ENCODE data around the gene GUSB. TPM values are rescaled to one million over a fixed set of nuclear protein-coding genes. Genes with fewer than 3 reads are reported as not detected.
"Not testable (repeated sequence)": the region's sequence is repeated elsewhere in the genome, so short reads cannot be mapped to it uniquely, and the experiment has no call there.

GUSB gene
- total RNA-seq, 1 experiment from 2014 or later: 33.7 TPM

- not testable (repeated sequence) for H3K36me3 ChIP-seq (ENCODE audit: insufficient read depth, low read length); H4K20me1 ChIP-seq (ENCODE audit: insufficient read depth, low read depth, low read length); H3K27ac ChIP-seq (ENCODE audit: low read length); H3K79me2 ChIP-seq (ENCODE audit: low read length); H3K9ac ChIP-seq (ENCODE audit: low read length); H3K27me3 ChIP-seq (ENCODE audit: low read length); H3K9me3 ChIP-seq (ENCODE audit: low read length); H3K4me1 ChIP-seq (ENCODE audit: low read length); DNase-seq; H3K4me2 ChIP-seq (ENCODE audit: low read depth, low read length, poor library complexity, severe bottlenecking); H2AFZ ChIP-seq (ENCODE audit: low read length); H3K9me2 ChIP-seq (replicated peaks; ENCODE audit: insufficient read depth, low read length); H3K4me3 ChIP-seq (ENCODE audit: low read length)
Measured at GRCh38 chr7:65994984-65995383, 13.0 kb upstream of the GUSB start.

GRCh38 chr7:65992526-65992925, 10.5 kb upstream of the GUSB start:
- no peak for DNase-seq
- Histone ChIP-seq H3K4me1 (ENCODE audit: low read length) (no peaks in the 10 kb centered on the region), H3K9ac (ENCODE audit: low read length) (no peak overlapping the region), H4K20me1 (ENCODE audit: insufficient read depth, low read depth, low read length) (no peaks in the 10 kb centered on the region), H3K4me3 (ENCODE audit: low read length) (no peak overlapping the region), H3K79me2 (ENCODE audit: low read length) (no peaks in the 10 kb centered on the region), H3K36me3 (ENCODE audit: insufficient read depth, low read length) (no peaks in the 10 kb centered on the region), H3K27ac (ENCODE audit: low read length) (no peak overlapping the region), H3K9me2 (replicated peaks; ENCODE audit: insufficient read depth, low read length) (no peaks in the 10 kb centered on the region), H3K4me2 (ENCODE audit: low read depth, low read length, poor library complexity, severe bottlenecking) (no peak overlapping the region), H3K27me3 (ENCODE audit: low read length) (no peaks in the 10 kb centered on the region), H3K9me3 (ENCODE audit: low read length) (no peaks in the 10 kb centered on the region), H2AFZ (ENCODE audit: low read length) (no peak overlapping the region)

- not testable (repeated sequence) for H3K4me1 ChIP-seq (ENCODE audit: low read length); H3K27me3 ChIP-seq (ENCODE audit: low read length); H3K4me2 ChIP-seq (ENCODE audit: low read depth, low read length, poor library complexity, severe bottlenecking); DNase-seq; H4K20me1 ChIP-seq (ENCODE audit: insufficient read depth, low read depth, low read length); H3K27ac ChIP-seq (ENCODE audit: low read length); H3K9me2 ChIP-seq (replicated peaks; ENCODE audit: insufficient read depth, low read length); H3K36me3 ChIP-seq (ENCODE audit: insufficient read depth, low read length); H3K9me3 ChIP-seq (ENCODE audit: low read length); H3K79me2 ChIP-seq (ENCODE audit: low read length); H2AFZ ChIP-seq (ENCODE audit: low read length); H3K9ac ChIP-seq (ENCODE audit: low read length); H3K4me3 ChIP-seq (ENCODE audit: low read length)
Measured at GRCh38 chr7:65991829-65992228, 9.8 kb upstream of the GUSB start.

- no peak overlapping the region for H2AFZ ChIP-seq (ENCODE audit: low read length)
- no peaks in the 10 kb centered on the region for H4K20me1 ChIP-seq (ENCODE audit: insufficient read depth, low read depth, low read length)
- H3K27me3 ChIP-seq (ENCODE audit: low read length): no peaks in the 10 kb centered on the region
- no peak overlapping the region for H3K9ac ChIP-seq (ENCODE audit: low read length)
- H3K4me3 ChIP-seq (ENCODE audit: low read length): no peak overlapping the region
- H3K4me2 ChIP-seq (ENCODE audit: low read depth, low read length, poor library complexity, severe bottlenecking): no peak overlapping the region
- H3K4me1 ChIP-seq (ENCODE audit: low read length): no peaks in the 10 kb centered on the region
- H3K9me3 ChIP-seq (ENCODE audit: low read length): no peaks in the 10 kb centered on the region
- no peak for DNase-seq
- no peaks in the 10 kb centered on the region for H3K36me3 ChIP-seq (ENCODE audit: insufficient read depth, low read length)
- no peaks in the 10 kb centered on the region for H3K79me2 ChIP-seq (ENCODE audit: low read length)
- no peak overlapping the region for H3K27ac ChIP-seq (ENCODE audit: low read length)
- no peaks in the 10 kb centered on the region for H3K9me2 ChIP-seq (replicated peaks; ENCODE audit: insufficient read depth, low read length)
Measured at GRCh38 chr7:65989694-65990080, 7.7 kb upstream of the GUSB start.

GRCh38 chr7:65988503-65988902, 6.5 kb upstream of the GUSB start:
- not testable (repeated sequence) for DNase-seq; H3K4me2 ChIP-seq (ENCODE audit: low read depth, low read length, poor library complexity, severe bottlenecking); H3K4me3 ChIP-seq (ENCODE audit: low read length)

GRCh38 chr7:65988084-65988483, 6.1 kb upstream of the GUSB start:
- no peaks in the 10 kb centered on the region for H3K9me3 ChIP-seq (ENCODE audit: low read length)
- H3K4me3 ChIP-seq (ENCODE audit: low read length): no peak overlapping the region
- no peak overlapping the region for H2AFZ ChIP-seq (ENCODE audit: low read length)
- no peaks in the 10 kb centered on the region for H3K4me1 ChIP-seq (ENCODE audit: low read length)
- no peaks in the 10 kb centered on the region for H3K27me3 ChIP-seq (ENCODE audit: low read length)
- H3K27ac ChIP-seq (ENCODE audit: low read length): no peak overlapping the region
- H3K9me2 ChIP-seq (replicated peaks; ENCODE audit: insufficient read depth, low read length): no peaks in the 10 kb centered on the region
- H4K20me1 ChIP-seq (ENCODE audit: insufficient read depth, low read depth, low read length): no peaks in the 10 kb centered on the region
- no peaks in the 10 kb centered on the region for H3K79me2 ChIP-seq (ENCODE audit: low read length)
- H3K4me2 ChIP-seq (ENCODE audit: low read depth, low read length, poor library complexity, severe bottlenecking): no peak overlapping the region
- no peaks in the 10 kb centered on the region for H3K36me3 ChIP-seq (ENCODE audit: insufficient read depth, low read length)
- H3K9ac ChIP-seq (ENCODE audit: low read length): no peak overlapping the region
- DNase-seq: no peak

More at GRCh38 chr7:65988503-65988902, 6.5 kb upstream of the GUSB start:
- not testable (repeated sequence) for H3K27me3 ChIP-seq (ENCODE audit: low read length); H3K9me2 ChIP-seq (replicated peaks; ENCODE audit: insufficient read depth, low read length); H3K36me3 ChIP-seq (ENCODE audit: insufficient read depth, low read length); H3K79me2 ChIP-seq (ENCODE audit: low read length); H3K9me3 ChIP-seq (ENCODE audit: low read length); H3K9ac ChIP-seq (ENCODE audit: low read length); H3K4me1 ChIP-seq (ENCODE audit: low read length); H3K27ac ChIP-seq (ENCODE audit: low read length); H4K20me1 ChIP-seq (ENCODE audit: insufficient read depth, low read depth, low read length); H2AFZ ChIP-seq (ENCODE audit: low read length)

- Histone ChIP-seq H3K27ac (ENCODE audit: low read length) (no peak overlapping the region), H3K4me1 (ENCODE audit: low read length) (peaks cover 16% of the 10 kb centered on the region), H3K27me3 (ENCODE audit: low read length) (no peaks in the 10 kb centered on the region), H3K9me2 (replicated peaks; ENCODE audit: insufficient read depth, low read length) (no peaks in the 10 kb centered on the region), H3K36me3 (ENCODE audit: insufficient read depth, low read length) (no peaks in the 10 kb centered on the region), H3K9me3 (ENCODE audit: low read length) (no peaks in the 10 kb centered on the region), H3K79me2 (ENCODE audit: low read length) (peaks cover 28% of the 10 kb centered on the region), H3K4me2 (ENCODE audit: low read depth, low read length, poor library complexity, severe bottlenecking) (no peak overlapping the region), H4K20me1 (ENCODE audit: insufficient read depth, low read depth, low read length) (0 out of 2 replicates have a peak, but pooled peaks cover 3% of the 10 kb centered on the region), H3K4me3 (ENCODE audit: low read length) (no peak overlapping the region), H2AFZ (ENCODE audit: low read length) (no peak overlapping the region), H3K9ac (ENCODE audit: low read length) (no peak overlapping the region)
- no peak for DNase-seq
Measured at GRCh38 chr7:65983965-65984658, 2.1 kb upstream of the GUSB start.

- H2AFZ ChIP-seq (ENCODE audit: low read length): no peak overlapping the region
- no peak overlapping the region for H3K27ac ChIP-seq (ENCODE audit: low read length)
- H3K4me2 ChIP-seq (ENCODE audit: low read depth, low read length, poor library complexity, severe bottlenecking): peak overlapping the region; percentile 66
- H3K4me3 ChIP-seq (ENCODE audit: low read length): peak overlapping the region; percentile 92
- peaks cover 32% of the 10 kb centered on the region for H3K79me2 ChIP-seq (ENCODE audit: low read length)
- peaks cover 16% of the 10 kb centered on the region for H3K4me1 ChIP-seq (ENCODE audit: low read length)
- H3K9ac ChIP-seq (ENCODE audit: low read length): peak overlapping the region; percentile 95
- H3K36me3 ChIP-seq (ENCODE audit: insufficient read depth, low read length): no peaks in the 10 kb centered on the region; the same call in 1 of the 2 replicates
- 0 out of 2 replicates have a peak, but pooled peaks cover 3% of the 10 kb centered on the region for H4K20me1 ChIP-seq (ENCODE audit: insufficient read depth, low read depth, low read length)
- H3K27me3 ChIP-seq (ENCODE audit: low read length): no peaks in the 10 kb centered on the region
- H3K9me3 ChIP-seq (ENCODE audit: low read length): no peaks in the 10 kb centered on the region
- no peaks in the 10 kb centered on the region for H3K9me2 ChIP-seq (replicated peaks; ENCODE audit: insufficient read depth, low read length)
- peak; percentile 65 for DNase-seq
Measured at GRCh38 chr7:65980478-65981250, 1.3 kb downstream of the GUSB start.

Data from Karpas-422 (cell line).